HEK293T (cell line): ENCODE data around the gene SLC39A13.
"Not testable (repeated sequence)": the region's sequence is repeated elsewhere in the genome, so short reads cannot be mapped to it uniquely, and the experiment has no call there.

Experiments
- CTCF ChIA-PET: fragments of 350-600 bp; formaldehyde crosslinking; extraction: SDS; loops from one replicate; lab custom pipeline; 2021; ENCODE audit warnings: antibody characterized with exemption, inconsistent platforms; lab: Yijun Ruan, JAX
- POLR2A ChIA-PET: fragments of 350-600 bp; formaldehyde crosslinking; extraction: SDS; loops from one replicate; lab custom pipeline; 2020; ENCODE audit warnings: antibody characterized with exemption, inconsistent platforms; lab: Yijun Ruan, JAX
- DNase-seq: peaks from one replicate; pipeline ENCODE4 v3.0.0; 2012; ENCODE audit warnings: mixed read lengths; ENCODE audit errors: extremely low spot score
- ARNT ChIP-seq: fragments of 450-650 bp; IDR thresholded peaks from 2 replicates; pipeline ENCODE4 v1.6.1; 2017; ENCODE audit warnings: mild to moderate bottlenecking
- BHLHE40 ChIP-seq: fragments of 450-650 bp; IDR thresholded peaks from 2 replicates; pipeline ENCODE4 v1.6.1; 2016; ENCODE audit warnings: mild to moderate bottlenecking, moderate library complexity, borderline replicate concordance
- CTBP1 ChIP-seq: fragments of 450-650 bp; IDR thresholded peaks from 2 replicates; pipeline ENCODE4 v1.6.1; 2016; ENCODE audit warnings: borderline replicate concordance
- ELF4 ChIP-seq: fragments of 450-650 bp; IDR thresholded peaks from 2 replicates; pipeline ENCODE4 v1.6.1; 2017; ENCODE audit warnings: antibody characterized with exemption
- FOXA1 ChIP-seq: fragments of 450-650 bp; IDR thresholded peaks from 2 replicates; pipeline ENCODE4 v1.6.1; 2016; ENCODE audit warnings: mild to moderate bottlenecking
- FOXK2 ChIP-seq: fragments of 450-650 bp; IDR thresholded peaks from 2 replicates; pipeline ENCODE4 v1.6.1; 2016; ENCODE audit warnings: mild to moderate bottlenecking
- FOXM1 ChIP-seq: fragments of 450-650 bp; IDR thresholded peaks from 2 replicates; pipeline ENCODE4 v1.6.1; 2017; ENCODE audit warnings: mild to moderate bottlenecking, borderline replicate concordance
- HDGF ChIP-seq: fragments of 450-650 bp; IDR thresholded peaks from 2 replicates; pipeline ENCODE4 v1.6.1; 2017; ENCODE audit warnings: antibody characterized with exemption, borderline replicate concordance
- L3MBTL2 ChIP-seq: fragments of 450-650 bp; conservative IDR thresholded peaks from 2 replicates; pipeline ENCODE4 v1.6.1; 2016; ENCODE audit warnings: mild to moderate bottlenecking
- LEF1 ChIP-seq: fragments of 450-650 bp; IDR thresholded peaks from 2 replicates; pipeline ENCODE4 v1.6.1; 2017; ENCODE audit warnings: mild to moderate bottlenecking, borderline replicate concordance
- NFRKB ChIP-seq: fragments of 450-650 bp; IDR thresholded peaks from 2 replicates; pipeline ENCODE4 v1.6.1; 2016; ENCODE audit warnings: mild to moderate bottlenecking, moderate library complexity
- SP1 ChIP-seq: fragments of 450-650 bp; IDR thresholded peaks from 2 replicates; pipeline ENCODE4 v1.6.1; 2017
- SUZ12 ChIP-seq: fragments of 450-650 bp; IDR thresholded peaks from 2 replicates; pipeline ENCODE4 v1.6.1; 2016; ENCODE audit warnings: mild to moderate bottlenecking
- TARDBP ChIP-seq: fragments of 450-650 bp; IDR thresholded peaks from 2 replicates; pipeline ENCODE4 v1.6.1; 2016
- ZNF384 ChIP-seq: fragments of 450-650 bp; IDR thresholded peaks from 2 replicates; pipeline ENCODE4 v1.6.1; 2016
- TF ChIP-seq, protein P1 (sequence below): fragments of 450-650 bp; IDR thresholded peaks from 2 replicates; pipeline ENCODE4 v1.6.1; 2016

The SLC39A13 gene

GRCh38 chr11:47451436-47451835 lies 43.0 kb downstream of the SLC39A13 start:
- ChIA-PET POLR2A (no interaction called here), CTCF (interaction anchor here (1.1 kb wide), 1 partner anchor 59 kb away, joined by 3 read pairs; no protein-coding TSS in a partner anchor)
- no peak for TF ChIP-seq L3MBTL2
- TF ChIP-seq CTBP1, result no peak
- no peak for DNase-seq

- TF ChIP-seq, protein P1, sequence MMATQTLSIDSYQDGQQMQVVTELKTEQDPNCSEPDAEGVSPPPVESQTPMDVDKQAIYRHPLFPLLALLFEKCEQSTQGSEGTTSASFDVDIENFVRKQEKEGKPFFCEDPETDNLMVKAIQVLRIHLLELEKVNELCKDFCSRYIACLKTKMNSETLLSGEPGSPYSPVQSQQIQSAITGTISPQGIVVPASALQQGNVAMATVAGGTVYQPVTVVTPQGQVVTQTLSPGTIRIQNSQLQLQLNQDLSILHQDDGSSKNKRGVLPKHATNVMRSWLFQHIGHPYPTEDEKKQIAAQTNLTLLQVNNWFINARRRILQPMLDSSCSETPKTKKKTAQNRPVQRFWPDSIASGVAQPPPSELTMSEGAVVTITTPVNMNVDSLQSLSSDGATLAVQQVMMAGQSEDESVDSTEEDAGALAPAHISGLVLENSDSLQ, result no peak
- no peak for TF ChIP-seq ELF4
- no peak for TF ChIP-seq SUZ12
- no peak for TF ChIP-seq LEF1
- no peak for TF ChIP-seq L3MBTL2
- TF ChIP-seq BHLHE40, result no peak
- no peak for TF ChIP-seq FOXK2
- TF ChIP-seq NFRKB, result no peak
- no peak for TF ChIP-seq CTBP1
- ChIA-PET POLR2A (no interaction called here), CTCF (interaction anchor here (1.1 kb wide), 1 partner anchor 60 kb away, joined by 3 read pairs; no protein-coding TSS in a partner anchor)
- no peak for DNase-seq
Measured at GRCh38 chr11:47451990-47452389, 43.6 kb downstream of the SLC39A13 start.

GRCh38 chr11:47453365-47453764 lies 45.0 kb downstream of the SLC39A13 start:
- TF ChIP-seq SP1 (no peak), FOXA1 (no peak), ZNF384 (no peak), NFRKB (no peak), ELF4 (no peak), HDGF (no peak), FOXK2 (no peak), LEF1 (no peak), TARDBP (no peak), BHLHE40 (no peak), ARNT (no peak), FOXM1 (no peak), CTBP1 (no peak)
- TF ChIP-seq, protein P1, result no peak
- no peak for DNase-seq
- ChIA-PET POLR2A (no interaction called here), CTCF (interaction anchor here (1.0 to 1.6 kb wide), 2 partner anchors 98 to 100 kb away, joined by 3 read pairs; partner anchors contain the start of gene CELF1)

- peak; percentile 79 for DNase-seq
- peak; percentile 99 for TF ChIP-seq ZNF384
- CTCF ChIA-PET, result interaction anchor here (0.6 to 1.6 kb wide), 4 partner anchors 43 to 208 kb away, joined by 3 to 4 read pairs (median 3); no protein-coding TSS in a partner anchor
- POLR2A ChIA-PET, result not testable (repeated sequence)
Measured at GRCh38 chr11:47454258-47454671, 45.9 kb downstream of the SLC39A13 start.

DNA sequence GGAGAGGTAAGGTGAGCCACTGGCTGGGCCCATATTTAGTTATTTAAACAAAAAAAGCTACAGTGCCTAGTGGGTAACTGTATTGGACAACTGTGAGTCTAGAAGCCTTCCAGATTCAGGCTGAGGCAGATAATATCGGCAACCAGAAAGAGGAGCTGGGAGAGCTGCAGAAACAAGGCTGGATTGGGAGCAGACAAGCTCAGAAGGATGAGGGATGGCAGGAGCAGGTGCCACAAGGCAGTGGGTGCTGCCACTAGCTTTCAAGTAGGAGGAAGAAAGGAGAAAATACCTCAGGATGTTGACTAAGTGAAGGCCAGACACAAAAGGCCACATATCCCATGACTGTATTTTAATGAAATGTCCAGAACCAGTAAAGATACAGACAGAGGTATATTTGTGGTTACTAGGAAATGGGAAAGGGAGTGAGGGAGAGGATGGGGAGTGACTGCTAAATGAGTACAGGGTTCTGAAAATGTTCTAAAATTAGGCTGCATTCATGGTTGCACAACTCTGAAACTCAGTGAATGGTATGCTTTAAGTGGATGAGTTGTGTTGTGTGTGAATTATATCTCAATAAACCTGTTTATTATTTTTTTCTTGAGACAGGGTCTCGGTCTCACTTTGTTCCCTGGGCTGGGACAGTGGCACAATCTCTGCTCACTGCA lies 52.3 kb downstream of the SLC39A13 start:
- TF ChIP-seq FOXK2 (no peak), FOXM1 (no peak)
- no peak for DNase-seq
- ChIA-PET POLR2A (no interaction called here), CTCF (no interaction called here)

DNA sequence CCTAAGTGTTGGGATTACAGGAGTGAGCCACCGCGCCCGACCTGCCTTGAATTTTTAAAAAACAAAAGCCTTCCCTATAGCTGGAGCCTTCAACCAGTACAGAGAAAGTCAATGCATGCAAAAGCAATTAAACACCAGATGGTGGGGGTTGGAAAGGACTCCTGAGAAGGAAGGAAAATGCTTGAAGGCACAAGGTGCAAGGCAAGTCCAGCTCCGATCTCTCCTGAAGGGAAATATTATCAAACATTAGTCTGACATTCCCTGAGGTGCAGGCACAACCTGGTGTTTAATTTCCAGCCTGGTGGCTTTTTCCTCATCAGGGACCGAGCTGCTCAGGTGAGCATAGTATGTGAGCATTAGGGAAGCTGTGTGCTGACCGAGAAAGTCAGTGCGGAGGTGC lies 53.5 kb downstream of the SLC39A13 start:
- POLR2A ChIA-PET, result no interaction called here
- TF ChIP-seq ZNF384 (no peak), FOXK2 (no peak), SP1 (no peak), L3MBTL2 (no peak), HDGF (no peak), LEF1 (no peak), FOXA1 (no peak), FOXM1 (no peak), SUZ12 (no peak), BHLHE40 (no peak), ELF4 (no peak), ARNT (no peak), TARDBP (no peak), NFRKB (no peak), CTBP1 (no peak)
- TF ChIP-seq, protein P1, result no peak
- DNase-seq, result no peak
- CTCF ChIA-PET, result no interaction called here

DNA sequence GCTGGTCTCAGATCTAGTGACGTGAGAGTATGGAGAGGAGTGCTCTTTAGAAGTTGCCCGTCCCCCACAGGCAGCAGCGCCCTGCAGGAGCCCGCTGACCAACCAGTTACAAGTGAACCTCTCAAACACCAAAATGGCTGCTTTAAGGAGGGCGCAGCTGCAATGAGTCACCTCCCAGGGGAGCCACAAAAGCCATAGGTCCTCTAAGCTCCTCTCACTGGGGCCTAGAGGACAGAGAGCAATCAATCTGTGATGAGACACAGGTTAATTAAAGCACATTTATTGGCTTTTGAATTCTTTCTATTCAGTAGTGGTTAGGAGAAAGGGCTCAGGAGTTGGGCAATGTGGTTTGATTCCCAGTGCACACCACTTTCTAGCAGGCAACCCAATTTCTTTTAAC lies 56.1 kb downstream of the SLC39A13 start:
- CTCF ChIA-PET, result no interaction called here
- no peak for TF ChIP-seq LEF1
- no peak for TF ChIP-seq TARDBP
- TF ChIP-seq HDGF, result no peak
- no peak for TF ChIP-seq ZNF384
- no peak for TF ChIP-seq SUZ12
- TF ChIP-seq FOXK2, result no peak
- no peak for TF ChIP-seq SP1
- no peak for TF ChIP-seq BHLHE40
- no peak for TF ChIP-seq L3MBTL2
- TF ChIP-seq ARNT, result no peak
- TF ChIP-seq ELF4, result no peak
- no peak for TF ChIP-seq FOXM1
- no peak for TF ChIP-seq NFRKB
- TF ChIP-seq, protein P1, result no peak
- TF ChIP-seq FOXA1, result no peak
- no peak for TF ChIP-seq CTBP1
- POLR2A ChIA-PET, result no interaction called here
- no peak for DNase-seq
